Stomach (tissue), 4 donors: ENCODE data around the gene NDUFA1.

Source experiments
- CTCF ChIP-seq, 7 experiments: fragments of 450-650 bp in 4 of 7; fragments of 200-600 bp in 3 of 7; sonication (generic) in 3 of 7; IDR thresholded peaks; one replicate each; pipeline ENCODE4 v1.5.1; 2016 to 2019; ENCODE audit warnings: antibody characterized with exemption in 7 of 7, control low read depth in 2 of 7, mild to moderate bottlenecking in 1 of 7
- POLR2A ChIP-seq, 4 donors: fragments of 450-650 bp; IDR thresholded peaks; one replicate each; pipeline ENCODE4 v1.6.1; 2016; ENCODE audit warnings: antibody characterized with exemption in 4 of 4, control low read depth in 2 of 4, mild to moderate bottlenecking in 1 of 4, moderate library complexity in 1 of 4

GRCh38 chrX:119828446-119828845 is 43.2 kb upstream of the NDUFA1 start:
- TF ChIP-seq CTCF (IDR thresholded peaks at IDR 0.05) (no peak), POLR2A (IDR thresholded peaks at IDR 0.05) (no peak)
